Measurements from ENCODE around the gene PHB1.
"Not testable (repeated sequence)": the region's sequence is repeated elsewhere in the genome, so short reads cannot be mapped to it uniquely, and the experiment has no call there.

PHB1 gene

DNA sequence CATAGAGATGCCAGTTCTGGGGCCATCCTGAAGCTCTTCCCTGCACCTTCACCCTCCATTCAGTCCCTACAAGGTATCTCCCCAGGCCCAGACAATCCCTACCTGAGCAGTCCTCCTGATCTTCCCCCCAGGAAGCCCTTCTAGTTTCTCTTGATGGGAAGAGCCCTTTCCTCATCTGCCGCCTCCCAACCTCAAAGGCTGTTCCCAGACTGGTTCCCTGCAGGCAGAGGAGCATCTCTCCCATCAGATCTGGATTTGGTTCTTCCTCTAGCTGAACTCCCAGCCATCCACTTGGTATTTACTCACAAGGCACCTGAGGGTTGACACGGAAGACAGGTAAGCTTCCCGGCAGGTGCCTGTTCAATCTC is 24.6 kb upstream of the PHB1 start:
- DNase-seq, result no peak

DNA sequence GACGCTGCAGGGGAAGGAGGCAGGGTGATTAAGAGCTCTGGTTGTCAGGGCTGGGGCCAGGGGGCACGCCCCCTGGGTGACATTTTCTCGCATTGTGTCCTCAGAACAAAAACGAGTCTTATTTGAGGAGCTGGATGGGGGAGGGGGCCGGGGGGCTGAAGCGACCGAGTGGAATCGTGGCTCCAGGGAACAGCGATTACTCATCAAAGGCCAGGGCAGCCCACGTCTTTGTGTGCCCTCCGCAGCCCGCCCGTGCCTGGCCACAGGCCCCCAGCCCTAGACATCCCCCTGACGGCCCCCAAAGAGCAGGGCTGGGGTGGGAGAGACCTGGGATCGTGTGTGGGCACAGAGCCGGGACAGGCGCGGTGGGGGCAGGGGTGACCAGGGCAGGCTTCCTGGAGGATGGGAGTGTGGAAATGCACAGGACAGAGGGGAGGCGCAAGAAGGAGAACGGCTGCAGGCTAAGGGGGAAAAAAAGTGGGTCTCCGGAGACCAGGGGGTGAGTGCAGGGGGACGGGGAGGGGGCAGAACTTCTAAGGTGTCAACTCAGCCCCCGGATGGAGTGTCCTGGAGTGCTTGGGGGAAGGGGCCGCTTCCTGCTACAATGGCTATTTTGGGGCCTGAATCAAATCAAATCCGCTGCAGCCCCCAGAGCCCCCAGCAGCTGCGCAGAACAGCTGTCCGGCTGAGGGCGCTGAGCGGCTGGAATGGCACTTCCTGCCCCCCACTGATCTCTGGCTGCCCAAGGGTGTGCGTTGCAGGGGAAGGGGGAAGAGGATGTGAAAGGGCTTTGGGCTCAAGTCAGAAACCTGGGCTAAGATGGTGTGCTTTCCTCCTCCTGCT is 24.0 kb upstream of the PHB1 start:
- DNase-seq, result no peak

DNA sequence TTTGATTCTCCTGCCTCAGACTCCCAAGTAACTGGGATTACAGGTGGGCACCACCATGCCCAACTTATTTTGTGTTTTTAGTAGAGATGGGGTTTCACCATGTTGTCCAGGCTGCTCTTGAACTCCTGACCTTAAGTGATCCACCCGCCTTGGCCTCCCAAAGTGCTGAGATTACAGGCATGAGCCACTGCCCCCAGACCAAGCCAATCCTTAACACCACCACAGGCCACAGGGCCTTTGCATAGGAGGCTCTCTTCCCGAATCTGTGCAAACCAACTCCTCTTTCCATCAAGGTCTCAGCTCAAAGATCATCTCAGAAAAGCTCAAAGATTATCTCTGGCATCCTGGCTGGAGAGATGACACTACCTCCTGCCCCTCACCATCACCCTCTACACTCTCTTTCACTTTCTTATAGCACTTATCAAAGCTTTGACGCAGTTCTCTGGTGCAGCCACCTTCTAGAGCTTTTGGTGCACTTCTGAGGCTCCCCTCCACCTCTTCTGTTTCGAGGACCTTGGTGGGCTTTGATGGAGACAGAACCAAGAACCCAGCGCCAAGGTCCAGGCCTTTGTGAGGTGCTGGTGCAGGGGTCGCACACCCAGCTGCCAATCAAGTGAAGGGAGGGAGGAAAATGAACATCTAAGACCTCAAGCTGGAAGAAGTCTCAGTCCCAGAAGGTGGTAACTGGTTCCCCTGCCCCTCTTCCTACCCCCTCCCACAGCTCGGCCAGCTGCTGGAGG is 23.2 kb upstream of the PHB1 start:
- no peak for DNase-seq

DNA sequence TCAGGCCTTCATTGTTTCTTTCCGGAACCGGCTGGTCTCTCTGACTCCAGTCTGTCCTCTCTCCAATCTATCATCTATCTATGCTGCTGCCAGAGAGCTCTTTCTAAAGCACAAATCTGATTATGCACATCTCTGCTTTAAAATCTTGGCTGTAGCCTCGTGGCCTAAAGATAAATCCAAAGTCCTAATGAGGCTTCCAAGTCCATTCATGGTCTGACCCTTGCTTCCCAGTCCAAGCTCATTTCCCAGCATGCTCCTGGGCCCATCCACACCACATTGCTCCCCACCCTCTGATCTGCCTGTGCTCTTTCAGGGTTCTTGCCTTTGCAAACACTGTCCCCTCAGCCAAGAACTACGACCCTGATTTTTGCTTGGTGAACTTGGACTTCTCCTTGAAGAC is 21.5 kb upstream of the PHB1 start:
- no peak for DNase-seq

DNA sequence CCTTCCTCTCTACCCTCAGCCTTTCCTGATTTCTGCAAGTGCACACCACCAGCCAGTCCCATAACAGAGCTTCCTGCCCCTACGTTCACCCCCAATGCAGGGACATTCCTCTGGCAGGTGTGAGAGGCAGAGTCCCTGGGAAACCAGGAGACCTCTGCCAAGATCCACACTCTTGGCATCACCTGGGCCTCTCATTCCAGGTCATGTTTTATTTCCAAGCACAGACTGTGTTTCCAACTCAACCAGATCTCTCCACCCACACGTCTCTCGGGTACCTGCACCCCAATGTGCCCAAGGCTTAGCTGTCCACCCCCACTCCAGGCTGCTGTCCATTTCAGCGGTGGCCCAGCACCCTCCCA is 21.0 kb upstream of the PHB1 start:
- DNase-seq, result no peak

DNA sequence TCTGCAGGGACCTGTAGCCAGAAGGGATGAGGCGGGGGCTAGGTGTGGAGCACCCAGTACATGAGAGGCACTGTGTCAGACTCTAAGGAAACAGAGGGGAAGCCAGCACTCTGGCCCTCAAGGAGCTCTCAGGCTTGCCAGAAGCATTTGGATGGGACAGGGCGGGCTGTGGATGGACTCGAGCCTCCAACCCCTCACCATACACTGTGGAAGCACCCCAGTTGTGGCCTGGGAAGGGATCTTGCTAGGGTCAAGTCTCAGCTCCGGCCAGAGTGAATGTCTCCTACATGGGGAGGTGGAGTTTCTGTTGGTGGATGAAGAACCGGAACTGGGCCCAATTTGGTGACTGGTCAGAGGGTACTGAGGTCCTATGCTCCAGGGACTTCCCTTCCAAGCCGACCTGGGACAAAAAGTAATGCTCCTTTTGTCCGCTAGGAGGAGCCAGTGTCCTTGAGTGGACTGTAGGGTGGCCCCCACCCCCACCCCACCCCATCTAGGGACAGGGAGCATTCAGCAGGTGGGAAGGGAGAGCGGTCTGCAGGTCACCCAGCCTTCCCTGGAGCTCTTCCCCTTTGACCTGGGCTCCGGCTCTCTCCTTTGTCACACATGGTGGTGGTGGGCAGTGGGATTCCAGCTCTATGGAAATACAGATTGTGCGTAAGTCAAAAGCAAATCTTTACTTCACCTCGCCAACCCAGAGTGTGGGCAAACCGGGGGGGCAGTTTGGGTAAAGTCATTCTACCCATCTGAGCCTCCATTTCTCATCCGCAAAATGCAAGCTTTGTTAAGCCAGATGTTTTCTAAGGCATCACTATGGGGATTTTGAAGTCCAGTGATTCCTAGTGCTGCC is 20.4 kb upstream of the PHB1 start:
- DNase-seq, result peak; percentile 18 to 19

DNA sequence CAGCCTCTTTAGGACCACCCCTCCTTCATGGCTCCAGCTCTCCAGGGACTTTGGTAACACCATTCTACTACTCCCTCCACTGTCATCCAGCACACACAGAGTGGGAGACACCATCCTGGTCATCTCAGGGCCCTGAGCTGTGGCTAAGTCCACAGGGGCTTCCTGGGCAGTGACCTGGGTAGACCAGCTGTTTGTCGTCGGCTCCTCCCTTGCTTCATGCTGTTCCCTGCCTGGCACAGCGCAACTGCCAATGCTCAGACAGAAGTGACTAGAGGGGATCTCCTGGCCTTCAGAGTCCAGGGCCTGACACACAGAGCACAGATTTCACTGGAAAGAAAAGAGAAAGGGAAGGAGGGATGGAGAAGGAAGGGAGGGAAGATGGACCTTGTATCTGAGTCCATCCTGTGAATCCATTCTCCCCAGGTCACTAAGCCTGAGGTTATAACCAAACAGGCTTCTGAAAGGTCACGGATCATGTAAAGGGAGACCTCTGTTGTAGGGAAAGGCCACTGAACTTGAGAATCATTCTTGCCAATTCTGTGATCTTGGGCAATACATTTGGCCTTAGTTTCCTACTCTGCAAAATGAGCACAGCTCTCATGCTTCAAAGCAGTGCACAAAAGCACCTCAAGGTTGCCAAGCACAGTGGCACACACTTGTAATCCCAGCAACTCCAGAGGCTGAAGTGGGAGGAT is 18.5 kb upstream of the PHB1 start:
- DNase-seq, result no peak

DNA sequence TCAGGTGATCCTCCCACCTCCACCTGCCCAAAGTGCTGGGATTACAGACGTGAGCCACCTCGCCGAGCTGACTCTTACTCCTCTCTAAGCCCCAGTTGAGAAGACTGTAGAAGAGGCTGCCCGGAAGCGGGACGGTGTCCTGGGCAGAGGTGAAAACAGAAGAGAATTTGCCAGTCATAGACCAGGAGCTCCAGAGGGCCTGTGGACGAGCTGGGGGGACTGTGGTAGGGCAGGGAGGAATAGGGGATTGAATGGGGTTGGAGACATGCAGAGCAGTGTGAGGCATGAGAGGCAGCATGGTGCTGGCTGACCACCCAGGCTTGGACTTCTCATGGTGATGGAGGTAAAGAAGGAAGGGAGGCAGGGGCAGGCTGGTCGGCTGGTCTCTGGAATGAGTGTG is 17.1 kb upstream of the PHB1 start:
- DNase-seq, result no peak

DNA sequence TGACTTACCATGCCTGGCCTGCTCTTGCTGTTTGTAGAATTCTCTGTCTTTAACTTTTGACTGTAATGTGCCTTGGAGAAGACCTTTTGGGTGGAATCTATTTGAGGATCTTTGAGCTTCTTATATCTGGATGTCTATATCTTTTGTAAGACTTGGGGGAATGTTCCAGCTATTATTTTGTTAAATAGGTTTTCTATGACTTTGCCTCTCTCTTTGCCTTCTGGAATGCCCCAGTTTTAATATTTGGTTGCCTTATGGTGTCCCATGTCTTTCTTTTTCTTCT is 10.3 kb upstream of the PHB1 start:
- no peak for DNase-seq

DNA sequence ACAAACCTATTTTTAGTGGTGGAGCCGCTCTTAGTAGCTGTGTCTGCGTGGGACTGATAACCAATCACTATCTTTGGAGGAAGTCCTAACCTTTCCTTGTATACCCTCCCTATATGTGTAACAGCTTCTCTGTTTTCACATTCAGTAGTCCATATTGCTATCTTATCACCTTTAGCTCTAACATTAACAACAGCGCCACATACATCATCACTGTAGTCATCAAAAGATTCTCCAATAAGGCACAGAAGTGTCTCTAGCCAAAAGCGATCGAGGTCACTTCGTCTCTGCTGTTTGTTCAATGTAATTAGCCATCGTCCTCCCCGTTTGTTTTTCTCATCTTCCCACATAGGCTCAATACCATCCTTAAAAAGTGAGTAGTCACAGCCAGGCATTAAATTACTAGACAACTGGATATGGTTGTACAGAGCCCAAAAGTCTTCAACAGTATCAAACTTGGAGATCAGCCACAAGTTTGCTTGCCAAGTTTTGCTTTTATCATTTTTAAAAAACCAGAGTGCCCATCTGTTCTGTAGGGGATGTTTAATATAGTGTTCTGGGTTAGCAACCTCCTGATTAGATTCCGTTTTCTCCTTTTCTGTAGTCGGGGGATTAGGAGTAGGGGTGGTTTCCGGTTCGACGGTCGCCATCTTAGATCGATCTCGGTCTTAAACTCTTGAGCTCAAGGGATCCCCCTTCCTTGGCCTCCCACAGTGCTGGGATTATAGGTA is 9.8 kb upstream of the PHB1 start:
- not testable (repeated sequence) for DNase-seq

DNA sequence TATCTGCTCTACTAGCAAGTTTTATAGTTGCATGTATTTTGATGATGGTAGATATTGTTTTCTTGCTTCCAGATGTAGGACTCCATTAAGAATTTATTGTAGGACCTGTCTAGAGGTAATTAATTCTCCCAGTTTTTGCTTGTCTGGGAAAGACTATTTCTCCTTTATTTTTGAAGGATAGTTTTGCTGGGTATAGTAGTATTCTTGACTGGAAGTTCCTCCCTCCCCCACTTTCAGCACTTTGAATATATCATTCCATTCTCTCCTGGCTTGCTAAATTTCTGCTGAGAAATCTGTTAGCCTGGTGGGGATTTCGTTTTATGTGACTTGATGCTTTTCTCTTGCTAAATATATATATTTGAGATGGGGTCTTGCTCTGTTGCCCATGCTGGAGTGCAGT is 8.0 kb upstream of the PHB1 start:
- no peak for DNase-seq

DNA sequence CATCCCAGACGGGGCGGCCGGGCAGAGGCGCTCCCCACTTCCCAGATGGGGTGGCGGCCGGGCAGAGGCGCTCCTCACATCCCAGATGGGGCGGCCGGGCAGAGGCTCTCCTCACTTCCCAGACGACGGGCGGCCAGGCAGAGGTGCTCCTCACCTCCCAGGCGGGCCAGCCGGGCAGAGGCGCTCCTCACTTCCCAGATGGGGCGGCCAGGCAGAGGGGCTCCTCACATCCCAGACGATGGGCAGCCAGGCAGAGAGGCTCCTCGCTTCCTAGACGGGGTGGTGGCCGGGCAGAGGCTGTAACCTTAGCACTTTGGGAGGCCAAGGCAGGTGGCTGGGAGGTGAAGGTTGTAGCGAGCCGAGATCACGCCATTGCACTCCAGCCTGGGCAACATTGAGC is 5.1 kb upstream of the PHB1 start:
- DNase-seq, result not testable (repeated sequence)

DNA sequence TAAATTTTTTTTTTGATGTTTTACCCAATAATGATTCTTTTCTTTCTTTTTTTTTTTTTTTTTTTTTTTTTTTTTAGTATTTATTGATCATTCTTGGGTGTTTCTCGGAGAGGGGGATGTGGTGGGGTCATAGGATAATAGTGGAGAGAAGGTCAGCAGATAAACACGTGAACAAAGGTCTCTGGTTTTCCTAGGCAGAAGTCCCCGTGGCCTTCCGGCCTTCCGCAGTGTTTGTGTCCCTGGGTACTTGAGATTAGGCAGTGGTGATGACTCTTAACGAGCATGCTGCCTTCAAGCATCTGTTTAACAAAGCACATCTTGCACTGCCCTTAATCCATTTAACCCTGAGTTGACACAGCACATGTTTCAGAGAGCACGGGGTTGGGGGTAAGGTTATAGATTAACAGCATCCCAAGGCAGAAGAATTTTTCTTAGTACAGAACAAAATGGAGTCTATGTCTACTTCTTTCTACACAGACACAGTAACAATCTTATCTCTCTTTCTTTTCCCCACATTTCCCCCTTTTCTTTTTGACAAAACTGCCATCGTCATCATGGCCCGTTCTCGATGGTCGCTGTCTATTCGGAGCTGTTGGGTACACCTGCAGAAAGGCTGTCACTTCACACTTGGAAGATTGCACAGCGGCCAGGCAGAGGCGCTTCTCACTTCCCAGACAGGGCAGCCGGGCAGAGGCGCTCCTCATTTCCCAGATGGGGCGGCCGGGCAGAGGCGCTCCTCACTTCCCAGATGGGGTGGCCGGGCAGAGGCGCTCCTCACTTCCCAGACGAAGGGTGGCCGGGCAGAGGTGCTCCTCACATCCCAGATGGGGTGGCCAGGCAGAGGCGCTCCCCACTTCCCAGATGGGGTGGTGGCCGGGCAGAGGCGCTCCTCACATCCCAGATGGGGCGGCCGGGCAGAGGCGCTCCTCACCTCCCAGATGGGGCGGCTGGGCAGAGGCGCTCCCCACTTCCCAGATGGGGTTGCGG is 4.4 kb upstream of the PHB1 start:
- DNase-seq, result not testable (repeated sequence)

DNA sequence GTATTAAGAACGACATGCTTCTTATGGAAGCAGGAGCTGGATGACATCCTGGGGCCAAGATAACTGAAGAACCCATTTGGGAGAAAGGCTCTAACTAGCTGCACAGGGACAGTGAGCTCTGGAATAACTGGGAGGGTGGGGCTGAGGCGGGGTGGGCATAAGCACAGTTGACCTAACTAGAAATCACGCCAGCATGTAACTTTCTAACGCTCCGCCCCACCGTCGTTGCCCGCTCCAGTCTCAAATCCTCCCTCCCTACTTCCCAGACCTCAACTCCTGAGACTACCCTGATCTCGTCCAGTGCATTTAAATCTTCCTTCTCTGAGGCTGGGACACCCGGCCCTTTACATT is 436 bp downstream of the PHB1 start:
- no peak for DNase-seq

DNA sequence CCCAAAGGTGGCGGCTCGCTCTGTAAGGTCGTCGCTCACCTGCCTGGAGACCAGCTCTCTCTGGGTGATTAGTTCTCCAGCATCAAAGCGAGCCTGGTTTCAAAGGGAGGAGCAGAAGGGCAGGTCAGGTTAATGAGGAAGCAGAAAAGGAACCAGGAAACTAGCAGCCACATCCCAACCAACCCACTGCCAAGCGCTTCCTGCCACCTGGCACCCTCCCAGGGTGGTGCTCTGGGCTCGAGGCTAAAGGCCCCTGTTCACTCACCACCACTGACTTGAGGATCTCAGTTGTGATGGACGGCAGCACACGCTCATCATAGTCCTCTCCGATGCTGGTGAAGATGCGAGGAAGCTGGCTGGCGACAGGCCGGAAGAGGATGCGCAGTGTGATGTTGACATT is 5.6 kb downstream of the PHB1 start:
- DNase-seq, result no peak

DNA sequence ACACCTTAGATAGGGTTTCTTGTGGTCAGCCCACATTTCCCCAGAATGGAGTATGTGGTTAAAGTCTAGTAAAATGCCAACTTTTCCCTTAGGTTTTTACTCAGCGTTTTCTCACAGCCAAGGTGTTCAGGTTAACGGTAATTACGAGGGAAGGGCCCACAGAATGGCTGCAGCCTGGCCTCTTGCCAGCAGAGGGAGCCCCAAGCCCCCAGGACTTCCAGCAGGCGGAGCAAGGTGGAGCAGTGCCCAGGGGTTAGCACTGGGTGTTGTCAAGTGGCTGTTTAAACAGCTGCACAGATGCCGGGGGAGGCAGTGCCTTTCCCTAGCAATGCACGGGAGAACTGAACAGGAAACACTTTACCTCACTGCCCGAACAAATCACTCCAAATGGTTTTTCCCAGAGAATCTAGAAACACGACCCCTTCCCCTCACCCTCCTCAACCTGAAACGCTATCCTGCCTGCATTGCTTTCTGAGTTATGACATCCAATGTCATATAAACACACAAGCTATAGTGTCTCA is 6.6 kb downstream of the PHB1 start:
- DNase-seq, result peak; percentile 79 to 83

DNA sequence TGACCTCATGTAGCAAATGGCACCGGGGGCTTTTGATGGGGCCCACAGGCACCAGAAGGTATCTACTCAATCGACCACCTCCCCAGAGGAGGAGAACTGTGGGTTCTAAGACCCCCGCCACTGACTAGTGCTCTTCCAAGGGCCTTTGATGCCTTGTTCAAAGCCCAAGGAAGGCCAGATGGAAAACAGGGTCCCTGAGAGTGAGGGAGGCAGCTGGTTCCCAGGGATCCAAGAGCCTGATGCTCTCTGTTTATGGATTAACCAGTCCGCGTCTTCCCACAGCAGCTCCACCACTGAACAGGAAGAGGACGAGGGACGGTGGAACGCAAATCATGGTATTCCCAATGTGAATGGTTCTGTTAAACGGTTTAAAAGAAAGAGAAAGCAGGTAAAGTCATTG is 7.6 kb downstream of the PHB1 start:
- DNase-seq, result no peak

DNA sequence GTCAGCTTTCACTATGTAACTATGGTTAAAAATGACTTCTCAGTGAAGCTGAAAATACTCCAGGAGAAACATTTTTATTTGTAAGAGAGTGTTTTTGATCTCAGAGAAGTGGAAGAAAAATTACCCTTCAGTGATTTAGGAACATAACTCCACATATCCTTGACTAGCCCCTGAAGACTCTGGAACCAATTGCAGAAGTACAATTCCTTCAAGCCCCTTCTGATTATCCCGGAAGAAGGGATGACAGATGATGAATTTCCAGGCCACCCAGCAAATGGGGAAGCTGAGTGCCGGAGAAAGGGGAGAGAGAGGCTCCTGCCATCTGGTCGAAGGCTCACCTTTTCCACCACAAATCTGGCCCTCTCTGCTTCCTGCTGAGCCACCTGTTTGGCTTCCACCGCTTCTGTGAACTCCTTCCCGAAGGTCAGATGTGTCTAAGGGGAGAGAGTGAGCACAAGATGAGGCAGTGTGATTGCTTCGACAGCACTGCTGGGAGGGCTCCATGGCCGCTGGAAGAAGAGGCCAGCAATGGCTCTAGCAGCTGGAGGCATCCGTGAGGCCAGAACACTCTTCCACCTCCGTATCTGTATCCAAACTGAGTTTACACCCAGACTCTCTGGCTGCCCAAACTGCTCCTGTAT is 8.1 kb downstream of the PHB1 start:
- no peak for DNase-seq

DNA sequence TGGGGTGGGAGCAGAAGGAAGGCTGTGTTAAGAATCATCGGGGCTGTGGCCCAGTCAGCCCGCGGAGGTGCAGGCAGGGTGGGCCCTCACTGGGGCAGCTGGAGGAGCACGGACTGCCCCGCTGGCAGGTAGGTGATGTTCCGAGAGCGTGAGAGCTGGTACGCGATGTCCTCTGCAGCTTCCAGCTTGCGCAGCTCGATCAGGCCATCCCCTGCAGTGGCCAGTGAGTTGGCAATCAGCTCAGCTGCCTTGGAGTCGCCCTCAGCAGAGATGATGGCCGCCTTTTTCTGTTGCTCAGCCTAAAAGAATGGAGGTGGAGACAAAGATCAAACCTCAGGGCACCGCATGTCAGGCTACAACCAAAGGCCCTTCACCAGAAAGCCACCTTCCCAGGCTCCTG is 9.8 kb downstream of the PHB1 start:
- no peak for DNase-seq

DNA sequence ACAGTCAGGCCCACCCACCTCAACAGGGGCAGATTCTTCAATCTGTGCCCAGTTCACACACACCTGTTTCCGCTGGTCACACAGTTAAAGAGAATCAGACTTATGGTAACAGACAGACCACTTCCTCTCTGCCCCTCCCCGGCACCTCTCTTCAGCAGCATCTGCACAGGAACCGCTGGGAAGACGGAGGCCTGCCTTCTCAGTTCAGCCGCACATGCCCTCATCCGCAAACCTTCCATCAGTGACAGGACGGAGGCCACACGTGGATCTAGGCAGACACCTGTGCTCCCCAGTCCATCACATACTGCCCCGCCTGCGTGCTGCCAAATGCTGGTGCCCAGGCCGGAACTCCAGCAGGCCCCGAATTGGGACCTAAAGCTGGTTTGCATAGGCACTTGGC is 10.3 kb downstream of the PHB1 start:
- DNase-seq, result no peak
